OCI-LY3 (cell line): ENCODE data around the gene AKAP5.

Experiments
- H2AFZ ChIP-seq: fragments of 200-600, 300-600 bp; shearing (Covaris generic); 2 replicates; pipeline ENCODE4 v1.6.0; 2014; ENCODE audit warnings: antibody characterized with exemption, low read depth, low read length
- H3K27ac ChIP-seq: fragments of 200-600, 300-600 bp; sonication (generic); 2 replicates; pipeline ENCODE4 v1.5.1; 2014; ENCODE audit warnings: mild to moderate bottlenecking, low read length, moderate library complexity, mixed read lengths
- H3K27me3 ChIP-seq: fragments of 200-600, 300-600 bp; sonication (generic); 2 replicates; pipeline ENCODE4 v1.6.1; 2014; ENCODE audit warnings: low read depth, low read length, mixed read lengths
- H3K36me3 ChIP-seq: fragments of 200-600, 300-600 bp; sonication (generic); replicated peaks from 2 replicates; pipeline ENCODE3; 2014; ENCODE audit warnings: low read depth, low read length, mixed read lengths
- H3K4me1 ChIP-seq: fragments of 300-600, 200-600 bp; sonication (generic); 2 replicates; pipeline ENCODE4 v1.6.1; 2014; ENCODE audit warnings: low read length, mixed read lengths
- H3K4me2 ChIP-seq: fragments of 200-600, 300-600 bp; sonication (generic); 2 replicates; pipeline ENCODE4 v1.6.1; 2014; ENCODE audit warnings: low read length, mixed read lengths
- H3K4me3 ChIP-seq: fragments of 300-600, 200-600 bp; sonication (generic); 2 replicates; pipeline ENCODE4 v1.5.1; 2014; ENCODE audit warnings: antibody characterized with exemption, mild to moderate bottlenecking, low read length, moderate library complexity
- H3K79me2 ChIP-seq: fragments of 300-600, 200-600 bp; shearing (Covaris generic); 2 replicates; pipeline ENCODE4 v1.6.1; 2014; ENCODE audit warnings: mild to moderate bottlenecking, low read length, mixed read lengths
- H3K9ac ChIP-seq: fragments of 300-600, 200-600 bp; shearing (Covaris generic); 2 replicates; pipeline ENCODE4 v1.6.0; 2014; ENCODE audit warnings: mild to moderate bottlenecking, low read length, moderate library complexity
- H3K9me3 ChIP-seq: fragments of 200-600, 300-600 bp; shearing (Covaris generic); 2 replicates; pipeline ENCODE4 v1.6.1; 2014; ENCODE audit warnings: low read length, mixed read lengths; ENCODE audit not compliant: insufficient read depth
- H4K20me1 ChIP-seq: fragments of 200-600, 300-600 bp; sonication (generic); 2 replicates; pipeline ENCODE4 v1.6.1; 2016; ENCODE audit warnings: low read length, mixed read lengths; ENCODE audit not compliant: insufficient read depth
- EZH2phosphoT487 ChIP-seq: fragments of 200-600 bp; shearing (Covaris generic); IDR thresholded peaks from 2 replicates; pipeline ENCODE4 v1.6.1; 2018; ENCODE audit warnings: antibody characterized with exemption, mixed run types, low read depth
- TF ChIP-seq, protein P1 (sequence below): fragments of 200-600, 300-600 bp; sonication (generic); IDR thresholded peaks from 2 replicates; pipeline ENCODE4 v1.5.1; 2014; ENCODE audit warnings: antibody characterized with exemption, low read length, low read depth

Gene AKAP5

DNA sequence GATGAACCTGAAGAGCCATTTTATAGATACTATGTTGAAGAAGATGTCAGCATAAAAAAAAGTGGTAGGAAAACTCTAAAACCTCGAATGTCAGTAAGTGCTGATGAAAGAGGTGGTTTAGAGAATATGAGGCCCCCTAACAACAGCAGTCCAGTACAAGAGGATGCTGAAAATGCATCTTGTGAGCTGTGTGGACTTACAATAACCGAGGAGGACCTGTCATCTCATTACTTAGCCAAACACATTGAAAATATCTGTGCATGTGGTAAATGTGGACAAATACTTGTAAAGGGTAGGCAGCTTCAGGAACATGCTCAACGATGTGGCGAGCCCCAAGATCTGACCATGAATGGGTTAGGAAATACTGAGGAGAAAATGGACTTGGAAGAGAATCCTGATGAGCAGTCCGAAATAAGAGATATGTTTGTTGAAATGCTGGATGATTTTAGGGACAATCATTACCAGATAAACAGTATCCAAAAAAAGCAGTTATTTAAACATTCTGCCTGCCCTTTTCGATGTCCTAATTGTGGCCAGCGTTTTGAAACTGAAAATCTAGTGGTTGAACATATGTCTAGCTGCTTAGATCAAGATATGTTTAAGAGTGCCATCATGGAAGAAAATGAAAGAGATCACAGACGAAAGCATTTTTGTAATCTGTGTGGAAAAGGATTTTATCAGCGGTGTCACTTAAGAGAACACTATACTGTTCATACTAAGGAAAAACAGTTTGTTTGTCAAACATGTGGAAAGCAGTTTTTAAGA, 57.5 kb downstream of the AKAP5 start:
- Histone ChIP-seq H2AFZ (no peak overlapping the region), H3K9ac (no peak overlapping the region), H3K36me3 (peaks cover 36% of the 10 kb centered on the region), H3K79me2 (peaks cover 55% of the 10 kb centered on the region), H3K27ac (no peak overlapping the region), H4K20me1 (peaks cover 48% of the 10 kb centered on the region), H3K9me3 (no peaks in the 10 kb centered on the region), H3K4me1 (no peaks in the 10 kb centered on the region), H3K27me3 (no peaks in the 10 kb centered on the region), H3K4me3 (no peak overlapping the region), H3K4me2 (no peak overlapping the region)
- TF ChIP-seq, protein P1, sequence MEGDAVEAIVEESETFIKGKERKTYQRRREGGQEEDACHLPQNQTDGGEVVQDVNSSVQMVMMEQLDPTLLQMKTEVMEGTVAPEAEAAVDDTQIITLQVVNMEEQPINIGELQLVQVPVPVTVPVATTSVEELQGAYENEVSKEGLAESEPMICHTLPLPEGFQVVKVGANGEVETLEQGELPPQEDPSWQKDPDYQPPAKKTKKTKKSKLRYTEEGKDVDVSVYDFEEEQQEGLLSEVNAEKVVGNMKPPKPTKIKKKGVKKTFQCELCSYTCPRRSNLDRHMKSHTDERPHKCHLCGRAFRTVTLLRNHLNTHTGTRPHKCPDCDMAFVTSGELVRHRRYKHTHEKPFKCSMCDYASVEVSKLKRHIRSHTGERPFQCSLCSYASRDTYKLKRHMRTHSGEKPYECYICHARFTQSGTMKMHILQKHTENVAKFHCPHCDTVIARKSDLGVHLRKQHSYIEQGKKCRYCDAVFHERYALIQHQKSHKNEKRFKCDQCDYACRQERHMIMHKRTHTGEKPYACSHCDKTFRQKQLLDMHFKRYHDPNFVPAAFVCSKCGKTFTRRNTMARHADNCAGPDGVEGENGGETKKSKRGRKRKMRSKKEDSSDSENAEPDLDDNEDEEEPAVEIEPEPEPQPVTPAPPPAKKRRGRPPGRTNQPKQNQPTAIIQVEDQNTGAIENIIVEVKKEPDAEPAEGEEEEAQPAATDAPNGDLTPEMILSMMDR = no peak
- TF ChIP-seq EZH2phosphoT487 = no peak
